Fibroblast of lung (primary cell): ENCODE results near the gene SMG6. TPM values are rescaled to one million over a fixed set of nuclear protein-coding genes. Genes with fewer than 3 reads are reported as not detected.

ENCODE experiments used
- DNase-seq, 2 donors: peaks; one replicate each; pipeline versions ENCODE4 v3.0.0 to v3.0.0-alpha.2; 2010; ENCODE audit warnings: low read depth in 2 of 2
- H2AFZ ChIP-seq: 2 replicates; pipeline ENCODE4 v1.5.1; 2012; ENCODE audit warnings: low read length, control low read depth, inconsistent platforms
- H3K27ac ChIP-seq: 2 replicates; pipeline ENCODE4 v1.5.1; 2011; ENCODE audit warnings: low read length, control low read depth; ENCODE audit not compliant: insufficient read depth
- H3K27me3 ChIP-seq: 2 replicates; pipeline ENCODE4 v1.5.1; 2011; ENCODE audit warnings: mild to moderate bottlenecking, low read length; ENCODE audit not compliant: control insufficient read depth, insufficient read depth
- H3K36me3 ChIP-seq: 2 replicates; pipeline ENCODE4 v1.5.1; 2011; ENCODE audit warnings: low read length; ENCODE audit not compliant: control insufficient read depth, insufficient read depth
- H3K4me1 ChIP-seq: 2 replicates; pipeline ENCODE4 v1.5.1; 2011; ENCODE audit warnings: low read length; ENCODE audit not compliant: control insufficient read depth, insufficient read depth; ENCODE audit errors: extremely low read depth
- H3K4me2 ChIP-seq: 2 replicates; pipeline ENCODE4 v1.5.1; 2011; ENCODE audit warnings: low read length, control low read depth; ENCODE audit not compliant: insufficient read depth; ENCODE audit errors: extremely low read depth
- H3K4me3 ChIP-seq, 4 experiments: fragments of 200-600 bp in 1 of 4; sonication (generic) in 1 of 4; replicated peaks in 1 of 4; 2 replicates each; pipeline ENCODE4 v1.5.1; 2011 to 2016; ENCODE audit warnings: low read length in 4 of 4, low read depth in 3 of 4, mild to moderate bottlenecking in 3 of 4, control low read depth in 2 of 4, inconsistent platforms in 1 of 4, mixed read lengths in 1 of 4; ENCODE audit not compliant: insufficient read depth in 1 of 4; ENCODE audit errors: control extremely low read depth in 1 of 4
- H3K79me2 ChIP-seq: 2 replicates; pipeline ENCODE4 v1.5.1; 2012; ENCODE audit warnings: mild to moderate bottlenecking, low read length, inconsistent platforms; ENCODE audit not compliant: control insufficient read depth, insufficient read depth
- H3K9ac ChIP-seq: 2 replicates; pipeline ENCODE4 v1.5.1; 2011; ENCODE audit warnings: mild to moderate bottlenecking, low read length, control low read depth; ENCODE audit not compliant: insufficient read depth
- H3K9me3 ChIP-seq: 2 replicates; pipeline ENCODE4 v1.5.1; 2012; ENCODE audit warnings: low read depth, low read length; ENCODE audit not compliant: control insufficient read depth, insufficient read depth
- H4K20me1 ChIP-seq: 2 replicates; pipeline ENCODE4 v1.5.1; 2011; ENCODE audit warnings: low read length; ENCODE audit not compliant: control insufficient read depth, insufficient read depth; ENCODE audit errors: extremely low read depth
- EZH2 ChIP-seq: IDR thresholded peaks from 2 replicates; pipeline ENCODE4 v1.5.1; 2012; ENCODE audit warnings: low read length, control low read depth, mild to moderate bottlenecking; ENCODE audit errors: missing control alignments
- polyA plus RNA-seq, 2 donors: library from polyadenylated mRNA; depleted of rRNA in 1 of 2; stranded (reverse) in 1 of 2; unstranded in 1 of 2; fragments of >200 nt; gene quantifications; 2 replicates each; pipeline ENCODE4 v1.2.1, GENCODE V29; 2011 to 2012; ENCODE audit warnings: missing spikeins in 1 of 2
- total RNA-seq: library from RNA; depleted of rRNA; stranded (reverse); fragments of >200 nt; gene quantifications from 2 replicates; pipeline ENCODE4 v1.2.1, GENCODE V29; 2014
- TF ChIP-seq, protein P1 (sequence below), 2 donors: IDR thresholded peaks in 1 of 2; conservative IDR thresholded peaks in 1 of 2; 1 replicate in 1 of 2; 2 replicates in 1 of 2; pipeline ENCODE4 v1.5.1; 2011 to 2012; ENCODE audit warnings: low read length in 2 of 2, control low read depth in 1 of 2, inconsistent platforms in 1 of 2, low read depth in 1 of 2, mild to moderate bottlenecking in 1 of 2

The SMG6 gene
- total and polyA plus RNA-seq, 2 donors (not counting 1 experiment from before 2014, with no cell fraction given): 14.7 to 29.9 TPM

DNA sequence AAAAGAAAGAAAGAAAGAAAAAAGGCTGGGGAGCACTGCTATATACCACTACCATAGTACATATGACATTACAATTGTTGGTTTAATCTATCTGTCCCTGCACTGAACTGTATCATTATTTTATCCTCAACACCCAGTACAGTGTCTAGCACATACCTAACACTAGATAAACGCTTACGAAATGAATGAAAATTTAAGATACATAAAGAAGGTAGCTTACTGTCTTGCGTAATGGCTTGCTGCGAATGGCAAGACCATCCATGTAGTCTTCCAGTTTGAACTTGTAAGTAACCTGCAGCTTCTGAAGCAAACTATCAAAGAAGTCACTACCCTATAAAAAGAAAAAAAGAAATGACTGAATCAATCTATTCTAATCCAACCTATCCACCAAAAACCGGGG is 6.6 kb downstream of the SMG6 start:
- Histone ChIP-seq H3K36me3 (peaks cover 7% of the 10 kb centered on the region), H3K79me2 (peaks cover 21% of the 10 kb centered on the region), H4K20me1 (no peaks in the 10 kb centered on the region)

DNA sequence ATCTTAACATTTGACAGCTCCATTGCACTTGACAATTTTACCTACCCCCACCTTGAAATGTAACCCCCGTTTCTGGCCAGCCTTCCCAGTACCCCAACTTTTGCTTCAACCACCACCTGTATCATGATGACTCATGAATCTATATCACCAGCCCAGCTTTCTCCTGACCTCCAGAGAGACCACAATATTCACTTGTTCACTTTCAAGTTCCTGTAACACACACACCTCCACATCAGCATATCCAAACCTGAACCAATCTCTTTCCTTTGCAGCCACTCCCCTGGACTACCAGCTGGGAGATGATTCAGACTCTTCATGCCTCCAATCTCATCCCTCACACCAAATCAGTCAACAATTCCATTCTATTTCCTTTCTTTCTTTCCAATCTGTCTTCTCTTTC is 8.0 kb downstream of the SMG6 start:
- Histone ChIP-seq H3K9me3 (no peaks in the 10 kb centered on the region), H3K4me1 (no peaks in the 10 kb centered on the region), H3K4me3 (no peak overlapping the region), H4K20me1 (no peaks in the 10 kb centered on the region), H3K27ac (no peak overlapping the region), H2AFZ (no peak overlapping the region), H3K4me2 (no peak overlapping the region), H3K27me3 (no peaks in the 10 kb centered on the region), H3K79me2 (peaks cover 7% of the 10 kb centered on the region), H3K9ac (no peak overlapping the region), H3K36me3 (peaks cover 7% of the 10 kb centered on the region)
- peak in 1 of 2 donors; percentile 30 for DNase-seq
- TF ChIP-seq, protein P1, sequence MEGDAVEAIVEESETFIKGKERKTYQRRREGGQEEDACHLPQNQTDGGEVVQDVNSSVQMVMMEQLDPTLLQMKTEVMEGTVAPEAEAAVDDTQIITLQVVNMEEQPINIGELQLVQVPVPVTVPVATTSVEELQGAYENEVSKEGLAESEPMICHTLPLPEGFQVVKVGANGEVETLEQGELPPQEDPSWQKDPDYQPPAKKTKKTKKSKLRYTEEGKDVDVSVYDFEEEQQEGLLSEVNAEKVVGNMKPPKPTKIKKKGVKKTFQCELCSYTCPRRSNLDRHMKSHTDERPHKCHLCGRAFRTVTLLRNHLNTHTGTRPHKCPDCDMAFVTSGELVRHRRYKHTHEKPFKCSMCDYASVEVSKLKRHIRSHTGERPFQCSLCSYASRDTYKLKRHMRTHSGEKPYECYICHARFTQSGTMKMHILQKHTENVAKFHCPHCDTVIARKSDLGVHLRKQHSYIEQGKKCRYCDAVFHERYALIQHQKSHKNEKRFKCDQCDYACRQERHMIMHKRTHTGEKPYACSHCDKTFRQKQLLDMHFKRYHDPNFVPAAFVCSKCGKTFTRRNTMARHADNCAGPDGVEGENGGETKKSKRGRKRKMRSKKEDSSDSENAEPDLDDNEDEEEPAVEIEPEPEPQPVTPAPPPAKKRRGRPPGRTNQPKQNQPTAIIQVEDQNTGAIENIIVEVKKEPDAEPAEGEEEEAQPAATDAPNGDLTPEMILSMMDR (conservative IDR thresholded peaks at IDR 0.05 in 1 of 2, IDR thresholded peaks at IDR 0.05 in 1 of 2; ENCODE audit: low read depth in 1 of 2, low read length in 2 of 2): no peak
- TF ChIP-seq EZH2: no peak

More for the DNA sequence above, 6.6 kb downstream of the SMG6 start:
- H3K27me3 ChIP-seq: no peaks in the 10 kb centered on the region
- no peaks in the 10 kb centered on the region for H3K9me3 ChIP-seq
- no peak overlapping the region for H3K4me3 ChIP-seq
- H3K4me1 ChIP-seq: no peaks in the 10 kb centered on the region
- no peak overlapping the region for H2AFZ ChIP-seq
- no peak overlapping the region for H3K9ac ChIP-seq
- H3K4me2 ChIP-seq: no peak overlapping the region
- H3K27ac ChIP-seq: no peak overlapping the region
- TF ChIP-seq EZH2: no peak
- TF ChIP-seq, protein P1 (conservative IDR thresholded peaks at IDR 0.05 in 1 of 2, IDR thresholded peaks at IDR 0.05 in 1 of 2; ENCODE audit: low read depth in 1 of 2, low read length in 2 of 2): no peak
- DNase-seq: no peak

DNA sequence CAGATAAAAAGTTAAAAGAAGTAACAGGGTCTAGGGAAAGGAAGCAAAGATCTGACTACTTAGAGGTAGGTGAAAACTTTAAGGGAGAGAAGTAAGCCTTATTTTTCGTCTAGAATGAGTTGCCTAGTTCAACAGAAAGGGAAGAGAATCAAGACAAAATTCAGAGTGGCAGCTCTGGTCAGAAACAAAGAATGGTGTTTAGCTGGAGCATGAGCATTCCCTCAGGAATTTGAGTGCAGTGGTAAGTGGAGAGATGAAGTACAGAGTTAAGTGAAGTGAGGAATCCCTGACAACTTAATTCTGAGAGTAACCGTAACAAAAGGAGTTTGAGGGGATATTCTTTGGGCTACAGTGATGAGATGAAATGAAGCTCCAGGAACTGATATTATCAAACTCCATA is 11.5 kb downstream of the SMG6 start:
- H3K4me3 ChIP-seq: no peak overlapping the region
- H3K79me2 ChIP-seq: no peaks in the 10 kb centered on the region
- DNase-seq: peak in 1 of 2 donors; percentile 79
- peaks cover 4% of the 10 kb centered on the region for H3K36me3 ChIP-seq
- TF ChIP-seq, protein P1 (conservative IDR thresholded peaks at IDR 0.05 in 1 of 2, IDR thresholded peaks at IDR 0.05 in 1 of 2; ENCODE audit: low read depth in 1 of 2, low read length in 2 of 2): no peak
- no peak for TF ChIP-seq EZH2
- H4K20me1 ChIP-seq: no peaks in the 10 kb centered on the region
- no peak overlapping the region for H3K9ac ChIP-seq
- H2AFZ ChIP-seq: no peak overlapping the region
- no peak overlapping the region for H3K4me2 ChIP-seq
- H3K27me3 ChIP-seq: no peaks in the 10 kb centered on the region
- no peak overlapping the region for H3K27ac ChIP-seq
- H3K9me3 ChIP-seq: no peaks in the 10 kb centered on the region
- no peaks in the 10 kb centered on the region for H3K4me1 ChIP-seq
